Activated B cell treated with CpG ODN at 0.5 μM for 24 hours (primary cell): ENCODE results near the gene ATG9A. TPM values are rescaled to one million over a fixed set of nuclear protein-coding genes. Genes with fewer than 3 reads are reported as not detected.
A peak's percentile ranks its signal among the peaks of the same experiment; 100 is the strongest.

ENCODE experiments used
- ATAC-seq: fragments of 200-7000 bp; cut with Tn5 transposase; one replicate; pipeline ENCODE4 v1.10.0; 2021; ENCODE audit warnings: low read depth, mild to moderate bottlenecking, moderate library complexity
- CTCF ChIA-PET: fragments of 350-600 bp; sonication (Branson Sonifier 250); formaldehyde crosslinking; loops from one replicate; lab custom pipeline; 2021; ENCODE audit warnings: antibody characterized with exemption; lab: Charles Lee
- POLR2A ChIA-PET: fragments of 350-600 bp; sonication (Branson Sonifier 250); formaldehyde crosslinking; loops from one replicate; lab custom pipeline; 2021; ENCODE audit warnings: antibody characterized with exemption; lab: Charles Lee
- DNase-seq: peaks from one replicate; pipeline ENCODE4 v3.0.0; 2022
- H3K27ac Mint-ChIP-seq: one replicate; pipeline ENCODE4 v1.8.0; 2020; ENCODE audit warnings: mixed read lengths
- H3K27me3 Mint-ChIP-seq: one replicate; pipeline ENCODE4 v1.8.0; 2021; ENCODE audit warnings: mixed read lengths
- H3K36me3 Mint-ChIP-seq: one replicate; pipeline ENCODE4 v1.8.0; 2021; ENCODE audit warnings: low read depth, mixed read lengths
- H3K4me1 Mint-ChIP-seq: one replicate; pipeline ENCODE4 v1.8.0; 2021; ENCODE audit warnings: mixed read lengths
- H3K4me3 Mint-ChIP-seq: one replicate; pipeline ENCODE4 v1.8.0; 2020; ENCODE audit warnings: mild to moderate bottlenecking, mixed read lengths
- H3K9me3 Mint-ChIP-seq: one replicate; pipeline ENCODE4 v1.8.0; 2020; ENCODE audit warnings: mixed read lengths
- CTCF ChIP-seq: fragments of 200-600 bp; IDR thresholded peaks from one replicate; pipeline ENCODE4 v1.8.0; 2022; ENCODE audit warnings: antibody characterized with exemption, mild to moderate bottlenecking
- intact Hi-C: fragments of 100-400 bp; cut with micrococcal nuclease; formaldehyde crosslinking; loops from one replicate; pipeline ENCODE4 v1.15.1; 2024
- total RNA-seq: library from RNA; stranded (reverse); gene quantifications from 2 replicates; pipeline ENCODE4 v1.2.3, GENCODE V29; 2022

Gene ATG9A
- total RNA-seq = 28.3 and 38.3 TPM in 2 replicates

GRCh38 chr2:219229305-219230058, at the start of gene ATG9A, which contains the start of gene ANKZF1:
ATG9A (minus strand) TSS chr2:219229636; CDS start chr2:219228024, 1,612 bp downstream.
ANKZF1 (plus strand) TSS chr2:219229806; CDS start chr2:219230258, 452 bp downstream.
- Mint-ChIP-seq H3K4me1 (peaks cover 43% of the 10 kb centered on the region), H3K9me3 (no peaks in the 10 kb centered on the region)

GRCh38 chr2:219278655-219279150, 49.3 kb upstream of the ATG9A start:
- POLR2A ChIA-PET = interaction anchor here (0.6 to 8.0 kb wide), 22 partner anchors 17 to 1921 kb away, joined by 3 to 260 read pairs (median 8); partner anchors contain the start of genes ABCB6, ANKZF1, ATG9A and CNPPD1
- no peak for DNase-seq
- Mint-ChIP-seq H3K27me3 (no peaks in the 10 kb centered on the region), H3K4me1 (peaks cover 51% of the 10 kb centered on the region), H3K4me3 (peak overlapping the region; percentile 89), H3K36me3 (peaks cover 38% of the 10 kb centered on the region), H3K27ac (peak overlapping the region; percentile 97), H3K9me3 (no peaks in the 10 kb centered on the region)
- no peak for TF ChIP-seq CTCF
- CTCF ChIA-PET = interaction anchor here (0.6 to 11.9 kb wide), 14 partner anchors 15 to 249 kb away, joined by 3 to 155 read pairs (median 5); partner anchors contain the start of genes ANKZF1, ATG9A, CNPPD1 and DNPEP
- intact Hi-C loops = loop anchor here (1.0 to 5.0 kb wide), 16 partner anchors 16 to 882 kb away; partner anchors contain the start of genes ANKZF1, ATG9A, CHPF and GLB1L
- ATAC-seq = no peak

More at GRCh38 chr2:219229305-219230058, at the start of gene ATG9A, which contains the start of gene ANKZF1:
- peak; percentile 97 for ATAC-seq
- Mint-ChIP-seq H3K4me3 (peak within 1 kb of the TSS; percentile 96), H3K27ac (peak within 1 kb of the TSS; percentile 95), H3K36me3 (peaks cover 58% of the 10 kb centered on the region), H3K27me3 (no peaks in the 10 kb centered on the region)
- no peak for TF ChIP-seq CTCF
- intact Hi-C loops = loop anchor here (1.0 kb wide), 10 partner anchors 11 to 159 kb away; partner anchors contain the start of genes ABCB6, DNAJB2, GLB1L and NHEJ1
- POLR2A ChIA-PET = interaction anchor here (0.7 to 7.8 kb wide), 14 partner anchors 10 to 1000 kb away, joined by 3 to 287 read pairs (median 10); partner anchors contain the start of genes ABCB6, CNPPD1, DNAJB2 and DNPEP
- peak; percentile 90 for DNase-seq
- CTCF ChIA-PET = interaction anchor here (0.7 to 2.4 kb wide), 9 partner anchors 15 to 68 kb away, joined by 3 to 19 read pairs (median 4); partner anchors contain the start of genes CNPPD1, DNAJB2, GLB1L and STK16

GRCh38 chr2:219277703-219278654, 48.5 kb upstream of the ATG9A start:
- ATAC-seq = peak; percentile 15
- Mint-ChIP-seq H3K36me3 (peaks cover 31% of the 10 kb centered on the region), H3K27ac (peak overlapping the region; percentile 97), H3K9me3 (no peaks in the 10 kb centered on the region), H3K27me3 (no peaks in the 10 kb centered on the region), H3K4me3 (peak overlapping the region; percentile 89), H3K4me1 (peaks cover 51% of the 10 kb centered on the region)
- CTCF ChIA-PET = interaction anchor here (0.6 to 11.9 kb wide), 18 partner anchors 16 to 248 kb away, joined by 3 to 155 read pairs (median 6); partner anchors contain the start of genes ABCB6, ANKZF1, ATG9A and CNPPD1
- POLR2A ChIA-PET = interaction anchor here (0.6 to 8.0 kb wide), 18 partner anchors 9 to 620 kb away, joined by 3 to 260 read pairs (median 10); partner anchors contain the start of genes ABCB6, ANKZF1, ATG9A and CNPPD1
- intact Hi-C loops = loop anchor here (2.0 to 5.0 kb wide), 2 partner anchors 264 to 567 kb away; partner anchors contain the start of genes CHPF, TMEM198 and TTLL4
- TF ChIP-seq CTCF = peak; percentile 62
- peak; percentile 79 for DNase-seq

GRCh38 chr2:219274361-219274921, 45.0 kb upstream of the ATG9A start:
- Mint-ChIP-seq H3K4me3 (no peak overlapping the region), H3K36me3 (peaks cover 2% of the 10 kb centered on the region), H3K4me1 (peaks cover 29% of the 10 kb centered on the region), H3K9me3 (no peaks in the 10 kb centered on the region), H3K27ac (no peak overlapping the region), H3K27me3 (no peaks in the 10 kb centered on the region)
- ATAC-seq (no peak), DNase-seq (no peak)
- CTCF ChIA-PET = interaction anchor here (0.8 to 2.6 kb wide), 3 partner anchors 20 to 63 kb away, joined by 3 to 13 read pairs (median 3); no protein-coding TSS in a partner anchor
- intact Hi-C loops = no loop called here
- TF ChIP-seq CTCF = no peak
- POLR2A ChIA-PET = interaction anchor here (0.6 to 7.7 kb wide), 4 partner anchors 15 to 27 kb away, joined by 5 to 182 read pairs (median 12); partner anchors contain the start of genes GLB1L, STK16, TUBA4A and TUBA4B
